PC-9 (cell line): ENCODE measurements around the gene DYRK2. TPM values are rescaled to one million over a fixed set of nuclear protein-coding genes. Genes with fewer than 3 reads are reported as not detected.

Experiments used
- BruUV-seq: library from RNA; stranded (reverse); fragments of 400-500 nt; replicated peaks from 2 replicates; lab custom pipeline; 2021; lab: Mats Ljungman, UMichigan
- CTCF ChIA-PET: fragments of 300-600 bp; sonication (Branson Sonifier 250); formaldehyde crosslinking; loops from one replicate; lab custom pipeline; 2022; ENCODE audit warnings: antibody characterized with exemption; lab: Charles Lee
- POLR2A ChIA-PET: fragments of 300-600 bp; sonication (Branson Sonifier 250); formaldehyde crosslinking; loops from one replicate; lab custom pipeline; 2022; ENCODE audit warnings: antibody characterized with exemption; ENCODE audit not compliant: unreplicated experiment; lab: Charles Lee
- DNase-seq, 2 experiments: peaks; one replicate each; pipeline versions ENCODE4 v3.0.0 to v3.0.0-alpha.2; 2015 to 2022; ENCODE audit warnings: mixed read lengths in 1 of 2
- H2AFZ ChIP-seq: fragments of 200-600 bp; sonication (generic); 2 replicates; pipeline ENCODE4 v1.8.1; 2017; ENCODE audit warnings: antibody characterized with exemption
- H3F3A ChIP-seq: fragments of 200-600 bp; sonication (generic); 2 replicates; pipeline ENCODE4 v1.8.1; 2017; ENCODE audit warnings: antibody characterized with exemption, mild to moderate bottlenecking, low read depth; ENCODE audit not compliant: insufficient read depth
- H3K27ac ChIP-seq: fragments of 200-600 bp; sonication (generic); 2 replicates; pipeline ENCODE4 v1.6.1; 2016; ENCODE audit warnings: mixed run types
- H3K27me3 ChIP-seq: fragments of 200-600 bp; sonication (generic); 2 replicates; pipeline ENCODE4 v1.6.1; 2016; ENCODE audit warnings: low read depth, mixed run types; ENCODE audit not compliant: insufficient read depth
- H3K36me3 ChIP-seq: fragments of 200-600 bp; sonication (generic); 2 replicates; pipeline ENCODE4 v1.6.1; 2016; ENCODE audit warnings: low read depth, mixed run types
- H3K4me1 ChIP-seq: fragments of 200-600 bp; sonication (generic); replicated peaks from 2 replicates; pipeline ENCODE4 v1.6.1; 2016; ENCODE audit warnings: mixed run types; ENCODE audit not compliant: insufficient read depth
- H3K4me2 ChIP-seq: fragments of 200-600 bp; sonication (generic); 2 replicates; pipeline ENCODE4 v1.6.1; 2017; ENCODE audit warnings: mixed run types
- H3K4me3 ChIP-seq: fragments of 200-600 bp; sonication (generic); 2 replicates; pipeline ENCODE4 v1.6.1; 2016; ENCODE audit warnings: mixed run types
- H3K79me2 ChIP-seq: fragments of 200-600 bp; sonication (generic); 2 replicates; pipeline ENCODE4 v1.6.1; 2017; ENCODE audit warnings: low read depth, mixed run types
- H3K9me2 ChIP-seq: fragments of 200-600 bp; sonication (generic); 2 replicates; pipeline ENCODE4 v1.8.1; 2017; ENCODE audit warnings: mild to moderate bottlenecking; ENCODE audit not compliant: insufficient read depth
- H3K9me3 ChIP-seq: fragments of 200-600 bp; sonication (generic); 2 replicates; pipeline ENCODE4 v1.8.1; 2016; ENCODE audit warnings: low read depth; ENCODE audit not compliant: insufficient read depth
- H4K20me1 ChIP-seq: fragments of 200-600 bp; sonication (generic); 2 replicates; pipeline ENCODE4 v1.8.1; 2017; ENCODE audit not compliant: insufficient read depth
- EZH2 ChIP-seq: fragments of 200-600 bp; sonication (generic); IDR thresholded peaks from 2 replicates; pipeline ENCODE4 v1.8.0; 2017; ENCODE audit warnings: antibody characterized with exemption, low read depth
- intact Hi-C: fragments of 100-400 bp; cut with micrococcal nuclease; formaldehyde crosslinking; loops from one replicate; pipeline ENCODE4 v1.10.0; 2022; ENCODE audit not compliant: unreplicated experiment
- total RNA-seq: library from RNA; stranded (reverse); gene quantifications from 2 replicates; pipeline ENCODE4 v1.2.3, GENCODE V29; 2021
- TF ChIP-seq, protein P1 (sequence below): fragments of 200-600 bp; sonication (generic); conservative IDR thresholded peaks from 2 replicates; pipeline ENCODE4 v1.6.1; 2017; ENCODE audit warnings: mixed run types, antibody characterized with exemption, mild to moderate bottlenecking, moderate library complexity

The DYRK2 gene
- total RNA-seq, 1 experiment from 2014 or later, result 42.9 TPM

- H2AFZ ChIP-seq, result no peak overlapping the region
- no peaks in the 10 kb centered on the region for H3K9me3 ChIP-seq
- H3K4me1 ChIP-seq, result no peaks in the 10 kb centered on the region
- no peaks in the 10 kb centered on the region for H3F3A ChIP-seq
- H3K4me2 ChIP-seq, result no peak overlapping the region
- no peak for DNase-seq
- POLR2A ChIA-PET, result no interaction called here
- H3K36me3 ChIP-seq, result no peaks in the 10 kb centered on the region
- no peak overlapping the region for H3K4me3 ChIP-seq
- intact Hi-C loops, result no loop called here
- no peak for TF ChIP-seq EZH2
- H3K79me2 ChIP-seq, result no peaks in the 10 kb centered on the region
- CTCF ChIA-PET, result no interaction called here
- H3K27me3 ChIP-seq, result no peaks in the 10 kb centered on the region
- H4K20me1 ChIP-seq, result no peaks in the 10 kb centered on the region
- H3K9me2 ChIP-seq, result no peaks in the 10 kb centered on the region
- H3K27ac ChIP-seq, result no peak overlapping the region
- BruUV-seq, result no TSS peak
Measured at GRCh38 chr12:67637718-67638117, 10.8 kb upstream of the DYRK2 start.

- Histone ChIP-seq H3K36me3 (no peaks in the 10 kb centered on the region), H4K20me1 (no peaks in the 10 kb centered on the region), H3K27me3 (no peaks in the 10 kb centered on the region), H3K27ac (no peak overlapping the region), H3K4me1 (no peaks in the 10 kb centered on the region), H3F3A (no peaks in the 10 kb centered on the region), H3K4me2 (no peak overlapping the region), H3K9me2 (no peaks in the 10 kb centered on the region), H3K9me3 (no peaks in the 10 kb centered on the region), H3K4me3 (no peak overlapping the region), H3K79me2 (no peaks in the 10 kb centered on the region), H2AFZ (no peak overlapping the region)
- intact Hi-C loops, result no loop called here
- no TSS peak for BruUV-seq
- TF ChIP-seq, protein P1, sequence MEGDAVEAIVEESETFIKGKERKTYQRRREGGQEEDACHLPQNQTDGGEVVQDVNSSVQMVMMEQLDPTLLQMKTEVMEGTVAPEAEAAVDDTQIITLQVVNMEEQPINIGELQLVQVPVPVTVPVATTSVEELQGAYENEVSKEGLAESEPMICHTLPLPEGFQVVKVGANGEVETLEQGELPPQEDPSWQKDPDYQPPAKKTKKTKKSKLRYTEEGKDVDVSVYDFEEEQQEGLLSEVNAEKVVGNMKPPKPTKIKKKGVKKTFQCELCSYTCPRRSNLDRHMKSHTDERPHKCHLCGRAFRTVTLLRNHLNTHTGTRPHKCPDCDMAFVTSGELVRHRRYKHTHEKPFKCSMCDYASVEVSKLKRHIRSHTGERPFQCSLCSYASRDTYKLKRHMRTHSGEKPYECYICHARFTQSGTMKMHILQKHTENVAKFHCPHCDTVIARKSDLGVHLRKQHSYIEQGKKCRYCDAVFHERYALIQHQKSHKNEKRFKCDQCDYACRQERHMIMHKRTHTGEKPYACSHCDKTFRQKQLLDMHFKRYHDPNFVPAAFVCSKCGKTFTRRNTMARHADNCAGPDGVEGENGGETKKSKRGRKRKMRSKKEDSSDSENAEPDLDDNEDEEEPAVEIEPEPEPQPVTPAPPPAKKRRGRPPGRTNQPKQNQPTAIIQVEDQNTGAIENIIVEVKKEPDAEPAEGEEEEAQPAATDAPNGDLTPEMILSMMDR, result no peak
- no peak for TF ChIP-seq EZH2
- DNase-seq, result no peak
- CTCF ChIA-PET, result no interaction called here
- POLR2A ChIA-PET, result no interaction called here
Measured at GRCh38 chr12:67638694-67639093, 9.9 kb upstream of the DYRK2 start.

DNA sequence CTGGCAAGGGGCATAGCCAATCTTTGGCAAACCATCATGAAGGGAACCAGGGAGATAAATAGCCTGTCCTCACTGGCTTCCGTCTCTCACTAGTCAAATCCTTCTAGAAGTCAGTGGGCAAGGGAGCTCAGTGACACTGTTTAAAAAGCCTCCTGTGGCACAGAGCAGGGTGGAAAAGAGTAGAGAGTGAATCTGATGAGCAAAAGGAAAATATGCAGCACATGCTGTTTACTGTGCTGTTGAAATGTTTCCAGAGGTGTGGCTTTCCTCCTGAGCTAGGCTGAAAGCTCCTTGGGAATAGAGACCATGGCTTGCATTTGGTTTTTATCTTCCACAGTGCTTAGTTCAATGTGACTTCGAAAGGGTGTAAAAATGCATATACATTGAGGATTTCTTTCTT lies 7.7 kb upstream of the DYRK2 start:
- DNase-seq, result no peak
- Histone ChIP-seq H3K4me1 (peaks cover 15% of the 10 kb centered on the region), H3K36me3 (no peaks in the 10 kb centered on the region), H3K4me2 (no peak overlapping the region), H4K20me1 (no peaks in the 10 kb centered on the region), H3K9me3 (no peaks in the 10 kb centered on the region), H3K27me3 (no peaks in the 10 kb centered on the region), H3F3A (peaks cover 13% of the 10 kb centered on the region), H3K9me2 (no peaks in the 10 kb centered on the region), H3K4me3 (no peak overlapping the region), H2AFZ (0 out of 2 replicates have a peak overlapping the region, but pooled peaks have one; percentile 34), H3K79me2 (no peaks in the 10 kb centered on the region), H3K27ac (no peak overlapping the region)
- ChIA-PET POLR2A (interaction anchor here (0.7 kb wide), 1 partner anchor 135 kb away, joined by 4 read pairs; no protein-coding TSS in a partner anchor), CTCF (no interaction called here)
- no TSS peak for BruUV-seq
- intact Hi-C loops, result no loop called here
- TF ChIP-seq EZH2, result no peak
- TF ChIP-seq, protein P1, result no peak

GRCh38 chr12:67645126-67645525 lies 3.4 kb upstream of the DYRK2 start:
- peak in 1 of 2 experiments; percentile 94 for DNase-seq
- Histone ChIP-seq H4K20me1 (no peaks in the 10 kb centered on the region), H3K9me3 (no peaks in the 10 kb centered on the region), H3K4me1 (peaks cover 33% of the 10 kb centered on the region), H3F3A (peaks cover 31% of the 10 kb centered on the region), H3K27ac (peak overlapping the region; percentile 64), H3K4me3 (no peak overlapping the region), H3K9me2 (no peaks in the 10 kb centered on the region), H3K36me3 (no peaks in the 10 kb centered on the region), H3K4me2 (no peak overlapping the region), H3K79me2 (peaks cover 15% of the 10 kb centered on the region), H3K27me3 (no peaks in the 10 kb centered on the region), H2AFZ (peak overlapping the region; percentile 24)
- no TSS peak for BruUV-seq
- TF ChIP-seq EZH2, result no peak
- TF ChIP-seq, protein P1, result no peak
- CTCF ChIA-PET, result interaction anchor here (0.6 kb wide), 1 partner anchor 26 kb away, joined by 3 read pairs; no protein-coding TSS in a partner anchor
- POLR2A ChIA-PET, result no interaction called here
- intact Hi-C loops, result loop anchor here (5.0 kb wide), 3 partner anchors 53 to 373 kb away; no protein-coding TSS in a partner anchor
